CD14-positive monocyte (primary cell): ENCODE data around the gene GPN1. TPM values are rescaled to one million over a fixed set of nuclear protein-coding genes. Genes with fewer than 3 reads are reported as not detected.

Experiments
- DNase-seq, 3 donors: peaks; one replicate each; pipeline ENCODE4 v3.0.0-alpha.2; 2011 to 2022
- H2AFZ ChIP-seq: 2 replicates; pipeline ENCODE4 v1.6.0; 2012; ENCODE audit warnings: mild to moderate bottlenecking, low read depth, low read length, inconsistent platforms; ENCODE audit not compliant: insufficient read depth, poor library complexity, severe bottlenecking
- H3K27ac ChIP-seq, 2 donors: 1 replicate in 1 of 2; 2 replicates in 1 of 2; pipeline ENCODE4 v1.5.1; 2012 to 2013; ENCODE audit warnings: low read length in 2 of 2, control low read depth in 1 of 2, inconsistent platforms in 1 of 2, low read depth in 1 of 2, mild to moderate bottlenecking in 1 of 2
- H3K27me3 ChIP-seq, 2 donors: one replicate each; pipeline versions ENCODE4 v1.6.0 to v1.6.1; 2011 to 2013; ENCODE audit warnings: low read length in 2 of 2; ENCODE audit not compliant: control insufficient read depth in 2 of 2, insufficient read depth in 2 of 2
- H3K36me3 ChIP-seq, 2 donors: replicated peaks in 1 of 2; 1 replicate in 1 of 2; 2 replicates in 1 of 2; pipeline versions ENCODE4 v1.5.1 to v1.6.1; 2012 to 2013; ENCODE audit warnings: low read length in 2 of 2, control low read depth in 1 of 2, inconsistent platforms in 1 of 2, mild to moderate bottlenecking in 1 of 2; ENCODE audit not compliant: insufficient read depth in 2 of 2, control insufficient read depth in 1 of 2
- H3K4me1 ChIP-seq, 2 donors: 1 replicate in 1 of 2; 2 replicates in 1 of 2; pipeline versions ENCODE4 v1.5.1 to v1.6.1; 2012 to 2013; ENCODE audit warnings: low read length in 2 of 2, control low read depth in 1 of 2, inconsistent platforms in 1 of 2, mild to moderate bottlenecking in 1 of 2, moderate library complexity in 1 of 2; ENCODE audit not compliant: insufficient read depth in 2 of 2, control insufficient read depth in 1 of 2
- H3K4me2 ChIP-seq: replicated peaks from 2 replicates; pipeline ENCODE3; 2012; ENCODE audit warnings: low read length, moderate library complexity, mild to moderate bottlenecking; ENCODE audit not compliant: poor library complexity, severe bottlenecking; ENCODE audit errors: extremely low read depth
- H3K4me3 ChIP-seq, 3 experiments: fragments of 200-600 bp in 1 of 3; sonication (generic) in 1 of 3; replicated peaks in 1 of 3; 1 replicate in 2 of 3; 2 replicates in 1 of 3; pipeline ENCODE4 v1.5.1; 2011 to 2013; ENCODE audit warnings: low read length in 3 of 3, mild to moderate bottlenecking in 3 of 3, control low read depth in 2 of 3, low read depth in 2 of 3, inconsistent platforms in 1 of 3, moderate library complexity in 1 of 3
- H3K79me2 ChIP-seq: 2 replicates; pipeline ENCODE4 v1.6.0; 2012; ENCODE audit warnings: mild to moderate bottlenecking, control low read depth, inconsistent platforms, low read length, moderate library complexity; ENCODE audit not compliant: insufficient read depth
- H3K9ac ChIP-seq: 2 replicates; pipeline ENCODE4 v1.6.0; 2017; ENCODE audit warnings: low read length, mild to moderate bottlenecking; ENCODE audit not compliant: insufficient read depth, poor library complexity, severe bottlenecking
- H3K9me3 ChIP-seq, 2 donors: replicated peaks in 1 of 2; 1 replicate in 1 of 2; 2 replicates in 1 of 2; pipeline versions ENCODE4 v1.5.1 to v1.6.1; 2012 to 2013; ENCODE audit warnings: low read length in 2 of 2, control low read depth in 1 of 2; ENCODE audit not compliant: control insufficient read depth in 1 of 2, insufficient read depth in 1 of 2
- H4K20me1 ChIP-seq: 2 replicates; pipeline ENCODE4 v1.6.0; 2012; ENCODE audit warnings: mild to moderate bottlenecking, low read length, control low read depth, moderate library complexity; ENCODE audit not compliant: insufficient read depth
- H3K27ac Mint-ChIP-seq, 7 donors: one replicate each; pipeline ENCODE4 v1.8.0; 2020; ENCODE audit warnings: mild to moderate bottlenecking in 7 of 7, mixed read lengths in 7 of 7, moderate library complexity in 6 of 7, inconsistent platforms in 2 of 7
- H3K27me3 Mint-ChIP-seq, 3 donors: one replicate each; pipeline ENCODE4 v1.8.0; 2021 to 2022; ENCODE audit warnings: low read depth in 3 of 3, mild to moderate bottlenecking in 3 of 3, mixed read lengths in 3 of 3, moderate library complexity in 3 of 3, inconsistent platforms in 1 of 3
- H3K36me3 Mint-ChIP-seq, 2 donors: one replicate each; pipeline ENCODE4 v1.8.0; 2020; ENCODE audit warnings: mixed read lengths in 2 of 2, inconsistent platforms in 1 of 2, mild to moderate bottlenecking in 1 of 2
- H3K4me1 Mint-ChIP-seq: one replicate; pipeline ENCODE4 v1.8.0; 2020; ENCODE audit warnings: mild to moderate bottlenecking, mixed read lengths
- H3K4me3 Mint-ChIP-seq, 2 donors: one replicate each; pipeline ENCODE4 v1.8.0; 2020; ENCODE audit warnings: mild to moderate bottlenecking in 2 of 2, mixed read lengths in 2 of 2, moderate library complexity in 1 of 2
- H3K9me3 Mint-ChIP-seq, 7 donors: one replicate each; pipeline ENCODE4 v1.8.0; 2020 to 2022; ENCODE audit warnings: mixed read lengths in 7 of 7, mild to moderate bottlenecking in 6 of 7, moderate library complexity in 6 of 7, inconsistent platforms in 2 of 7
- WGBS: methylation state at CpG from one replicate; pipeline ENCODE4 v1.1.5; 2013; ENCODE audit warnings: missing lambda C conversion rate; ENCODE audit not compliant: insufficient coverage; 5-methylcytosine and 5-hydroxymethylcytosine counted together
- intact Hi-C, 2 donors: fragments of 100-400 bp; cut with micrococcal nuclease; formaldehyde crosslinking; loops; one replicate each; pipeline versions ENCODE4 v1.15.0 to v1.15.1; 2023
- polyA plus RNA-seq, 3 donors: library from polyadenylated mRNA; depleted of rRNA in 1 of 3; unstranded in 2 of 3; stranded (reverse) in 1 of 3; fragments of 300-500 nt in 2 of 3; fragments of >200 nt in 1 of 3; fragmentation: Illumina TruSeq in 2 of 3; gene quantifications; 1 replicate in 2 of 3; 2 replicates in 1 of 3; pipeline ENCODE4 v1.2.3, GENCODE V29; 2012 to 2021
- TF ChIP-seq, protein P1 (sequence below): fragments of 200-600 bp; IDR thresholded peaks from one replicate; pipeline ENCODE4 v1.8.0; 2022; ENCODE audit warnings: antibody characterized with exemption, mild to moderate bottlenecking

The GPN1 gene
- polyA plus RNA-seq, 3 donors: 16.1 to 49.8 (median 46.8) TPM

DNA sequence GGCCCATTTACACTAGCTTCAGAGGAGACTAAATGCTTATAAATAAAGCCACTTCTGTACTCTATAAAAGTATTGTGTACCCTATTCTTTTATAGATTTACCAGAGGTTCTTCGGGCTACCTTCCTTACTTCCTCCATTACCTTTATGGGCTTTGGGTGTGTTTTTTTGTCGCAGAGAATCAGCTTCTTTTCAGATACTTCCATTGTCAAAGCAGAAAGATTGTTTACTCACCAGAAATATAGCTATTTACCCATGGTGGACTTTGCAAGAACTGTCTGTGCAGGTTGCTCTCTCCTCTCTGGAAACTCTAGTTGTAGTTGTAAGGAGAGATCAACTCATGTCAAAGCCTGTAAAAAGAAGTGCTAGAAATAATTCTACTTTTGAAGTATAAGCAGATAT lies 14.9 kb upstream of the GPN1 start:
- Mint-ChIP-seq H3K36me3 (peaks cover 63 to 83% of the 10 kb centered on the region in 2 donors), H3K4me3 (no peak overlapping the region), H3K27ac (peak overlapping the region in 1 of 7 donors; percentile 7), H3K27me3 (no peaks in the 10 kb centered on the region), H3K4me1 (no peaks in the 10 kb centered on the region), H3K9me3 (no peaks in the 10 kb centered on the region)
- Histone ChIP-seq H2AFZ (no peak overlapping the region), H3K4me1 (no peaks in the 10 kb centered on the region), H4K20me1 (no peaks in the 10 kb centered on the region), H3K9me3 (no peaks in the 10 kb centered on the region), H3K27me3 (no peaks in the 10 kb centered on the region), H3K4me3 (no peak overlapping the region), H3K79me2 (no peaks in the 10 kb centered on the region), H3K9ac (no peak overlapping the region), H3K36me3 (peaks cover 72 to 92% of the 10 kb centered on the region in 2 donors), H3K27ac (no peak overlapping the region), H3K4me2 (no peak overlapping the region)
- WGBS: no CpG with 5 or more reads among the region's 2 CpGs
- intact Hi-C loops: no loop called here
- DNase-seq: no peak
- TF ChIP-seq, protein P1, sequence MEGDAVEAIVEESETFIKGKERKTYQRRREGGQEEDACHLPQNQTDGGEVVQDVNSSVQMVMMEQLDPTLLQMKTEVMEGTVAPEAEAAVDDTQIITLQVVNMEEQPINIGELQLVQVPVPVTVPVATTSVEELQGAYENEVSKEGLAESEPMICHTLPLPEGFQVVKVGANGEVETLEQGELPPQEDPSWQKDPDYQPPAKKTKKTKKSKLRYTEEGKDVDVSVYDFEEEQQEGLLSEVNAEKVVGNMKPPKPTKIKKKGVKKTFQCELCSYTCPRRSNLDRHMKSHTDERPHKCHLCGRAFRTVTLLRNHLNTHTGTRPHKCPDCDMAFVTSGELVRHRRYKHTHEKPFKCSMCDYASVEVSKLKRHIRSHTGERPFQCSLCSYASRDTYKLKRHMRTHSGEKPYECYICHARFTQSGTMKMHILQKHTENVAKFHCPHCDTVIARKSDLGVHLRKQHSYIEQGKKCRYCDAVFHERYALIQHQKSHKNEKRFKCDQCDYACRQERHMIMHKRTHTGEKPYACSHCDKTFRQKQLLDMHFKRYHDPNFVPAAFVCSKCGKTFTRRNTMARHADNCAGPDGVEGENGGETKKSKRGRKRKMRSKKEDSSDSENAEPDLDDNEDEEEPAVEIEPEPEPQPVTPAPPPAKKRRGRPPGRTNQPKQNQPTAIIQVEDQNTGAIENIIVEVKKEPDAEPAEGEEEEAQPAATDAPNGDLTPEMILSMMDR: no peak

DNA sequence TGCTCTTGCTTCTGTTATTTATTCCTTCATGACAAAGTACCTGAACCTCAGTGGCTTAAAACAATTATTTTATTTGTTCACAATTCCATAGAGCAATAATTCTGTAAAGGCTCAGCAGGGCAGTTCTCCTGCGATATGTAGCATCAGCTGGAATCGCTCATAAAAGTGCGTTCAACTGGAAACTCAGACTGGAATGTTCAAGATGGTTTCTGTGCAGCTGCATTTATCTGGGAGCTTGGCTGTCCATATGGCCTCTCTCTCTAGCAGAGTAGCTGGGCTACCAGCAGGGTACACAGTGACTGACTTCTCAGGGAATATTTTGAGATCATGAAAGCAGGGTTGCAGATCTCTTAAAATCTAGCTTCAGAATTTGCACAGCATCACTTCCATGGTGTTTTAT lies 13.5 kb upstream of the GPN1 start:
- Histone ChIP-seq H3K27me3 (no peaks in the 10 kb centered on the region), H3K27ac (no peak overlapping the region), H3K4me1 (no peaks in the 10 kb centered on the region), H3K4me3 (no peak overlapping the region), H3K4me2 (no peak overlapping the region), H3K9ac (no peak overlapping the region), H3K36me3 (peaks cover 67 to 94% of the 10 kb centered on the region in 2 donors), H4K20me1 (no peaks in the 10 kb centered on the region), H2AFZ (no peak overlapping the region), H3K9me3 (no peaks in the 10 kb centered on the region), H3K79me2 (no peaks in the 10 kb centered on the region)
- H3K4me3 Mint-ChIP-seq: no peak overlapping the region
- 98% methylated on average over 3 of the region's 3 CpGs for WGBS
- no peak for DNase-seq
- peaks cover 63 to 83% of the 10 kb centered on the region in 2 donors for H3K36me3 Mint-ChIP-seq
- H3K9me3 Mint-ChIP-seq: no peaks in the 10 kb centered on the region
- H3K27me3 Mint-ChIP-seq: no peaks in the 10 kb centered on the region
- intact Hi-C loops: no loop called here
- TF ChIP-seq, protein P1: no peak
- H3K4me1 Mint-ChIP-seq: no peaks in the 10 kb centered on the region
- peak overlapping the region in 1 of 7 donors; percentile 11 for H3K27ac Mint-ChIP-seq
